ENCODE measurements around the gene GLRA3.

GLRA3 gene

DNA sequence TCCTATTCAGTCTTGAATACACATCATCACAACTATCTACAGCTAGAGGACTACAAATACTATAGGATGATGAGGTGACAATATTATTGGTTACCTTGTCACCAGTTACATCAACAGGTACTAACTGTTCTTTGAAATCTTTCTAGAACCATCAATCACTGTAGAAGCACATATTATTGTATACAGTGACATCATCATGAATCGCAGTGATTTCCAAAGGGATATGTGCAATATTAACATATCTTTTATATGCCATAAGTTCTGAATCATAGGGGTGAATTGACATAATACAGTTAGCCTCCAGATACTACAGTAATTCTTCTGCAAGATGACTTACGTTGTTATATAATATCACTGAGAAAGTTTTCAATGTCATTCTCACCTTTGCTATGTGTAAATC lies 201.6 kb downstream of the GLRA3 start:
- Histone ChIP-seq H3K36me3 (ENCODE audit: control insufficient read depth, insufficient read depth, low read length) (no peaks in the 10 kb centered on the region), H2AFZ (no peak overlapping the region), H3K9ac (no peak overlapping the region), H3K4me2 (ENCODE audit: low read length) (no peak overlapping the region), H3K27me3 (ENCODE audit: control insufficient read depth, insufficient read depth, low read length) (no peaks in the 10 kb centered on the region), H3K4me3 (ENCODE audit: low read depth, low read length) (no peak overlapping the region), H3K9me3 (ENCODE audit: control insufficient read depth, low read length) (no peaks in the 10 kb centered on the region), H3K27ac (no peak overlapping the region), H3K4me1 (no peaks in the 10 kb centered on the region), H3K79me2 (no peaks in the 10 kb centered on the region)
- TF ChIP-seq, protein P1, sequence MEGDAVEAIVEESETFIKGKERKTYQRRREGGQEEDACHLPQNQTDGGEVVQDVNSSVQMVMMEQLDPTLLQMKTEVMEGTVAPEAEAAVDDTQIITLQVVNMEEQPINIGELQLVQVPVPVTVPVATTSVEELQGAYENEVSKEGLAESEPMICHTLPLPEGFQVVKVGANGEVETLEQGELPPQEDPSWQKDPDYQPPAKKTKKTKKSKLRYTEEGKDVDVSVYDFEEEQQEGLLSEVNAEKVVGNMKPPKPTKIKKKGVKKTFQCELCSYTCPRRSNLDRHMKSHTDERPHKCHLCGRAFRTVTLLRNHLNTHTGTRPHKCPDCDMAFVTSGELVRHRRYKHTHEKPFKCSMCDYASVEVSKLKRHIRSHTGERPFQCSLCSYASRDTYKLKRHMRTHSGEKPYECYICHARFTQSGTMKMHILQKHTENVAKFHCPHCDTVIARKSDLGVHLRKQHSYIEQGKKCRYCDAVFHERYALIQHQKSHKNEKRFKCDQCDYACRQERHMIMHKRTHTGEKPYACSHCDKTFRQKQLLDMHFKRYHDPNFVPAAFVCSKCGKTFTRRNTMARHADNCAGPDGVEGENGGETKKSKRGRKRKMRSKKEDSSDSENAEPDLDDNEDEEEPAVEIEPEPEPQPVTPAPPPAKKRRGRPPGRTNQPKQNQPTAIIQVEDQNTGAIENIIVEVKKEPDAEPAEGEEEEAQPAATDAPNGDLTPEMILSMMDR (IDR thresholded peaks at IDR 0.05) = no peak

- H3K4me2 ChIP-seq (ENCODE audit: low read length) = no peak overlapping the region
- no peaks in the 10 kb centered on the region for H3K4me1 ChIP-seq
- H3K4me3 ChIP-seq (ENCODE audit: low read depth, low read length) = no peak overlapping the region
- no peak overlapping the region for H2AFZ ChIP-seq
- no peak overlapping the region for H3K9ac ChIP-seq
- H3K27ac ChIP-seq = no peak overlapping the region
- H3K79me2 ChIP-seq = no peaks in the 10 kb centered on the region
- TF ChIP-seq, protein P1 (IDR thresholded peaks at IDR 0.05) = no peak
- no peaks in the 10 kb centered on the region for H3K27me3 ChIP-seq (ENCODE audit: control insufficient read depth, insufficient read depth, low read length)
- no peaks in the 10 kb centered on the region for H3K9me3 ChIP-seq (ENCODE audit: control insufficient read depth, low read length)
- no peaks in the 10 kb centered on the region for H3K36me3 ChIP-seq (ENCODE audit: control insufficient read depth, insufficient read depth, low read length)
These were observed 202.6 kb downstream of the GLRA3 start for GRCh38 chr4:174626342-174627008.

GRCh38 chr4:174616661-174617060 lies 212.4 kb downstream of the GLRA3 start:
- H3K27ac ChIP-seq = no peak overlapping the region
- H2AFZ ChIP-seq = no peak overlapping the region
- no peak overlapping the region for H3K4me3 ChIP-seq (ENCODE audit: low read depth, low read length)
- H3K27me3 ChIP-seq (ENCODE audit: control insufficient read depth, insufficient read depth, low read length) = no peaks in the 10 kb centered on the region
- H3K79me2 ChIP-seq = no peaks in the 10 kb centered on the region
- no peaks in the 10 kb centered on the region for H3K9me3 ChIP-seq (ENCODE audit: control insufficient read depth, low read length)
- no peaks in the 10 kb centered on the region for H3K4me1 ChIP-seq
- H3K4me2 ChIP-seq (ENCODE audit: low read length) = no peak overlapping the region
- H3K36me3 ChIP-seq (ENCODE audit: control insufficient read depth, insufficient read depth, low read length) = no peaks in the 10 kb centered on the region
- H3K9ac ChIP-seq = no peak overlapping the region
- TF ChIP-seq, protein P1 (IDR thresholded peaks at IDR 0.05) = no peak

DNA sequence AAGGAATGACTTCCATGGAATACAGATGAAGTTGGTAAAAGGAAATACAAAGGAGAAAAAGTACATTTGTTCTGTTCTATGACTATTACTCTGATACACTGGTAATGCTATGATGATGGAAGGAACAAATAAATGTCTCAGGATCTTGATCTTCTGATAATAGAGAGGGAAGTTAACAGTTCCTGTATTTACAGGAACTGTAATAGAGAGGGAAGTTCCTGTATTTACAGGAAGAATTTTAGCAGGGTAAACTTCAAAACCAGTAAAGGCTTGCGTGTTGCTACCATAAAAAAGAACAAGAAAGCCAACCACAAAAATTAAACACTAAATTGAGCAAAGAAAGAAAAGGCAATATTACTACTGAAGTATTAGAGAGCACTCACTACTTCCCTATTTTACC lies 215.1 kb downstream of the GLRA3 start:
- H3K36me3 ChIP-seq (ENCODE audit: control insufficient read depth, insufficient read depth, low read length) = no peaks in the 10 kb centered on the region
- no peak overlapping the region for H2AFZ ChIP-seq
- no peak overlapping the region for H3K9ac ChIP-seq
- TF ChIP-seq, protein P1 (IDR thresholded peaks at IDR 0.05) = no peak
- H3K27me3 ChIP-seq (ENCODE audit: control insufficient read depth, insufficient read depth, low read length) = no peaks in the 10 kb centered on the region
- no peaks in the 10 kb centered on the region for H3K79me2 ChIP-seq
- H3K4me2 ChIP-seq (ENCODE audit: low read length) = no peak overlapping the region
- no peak overlapping the region for H3K4me3 ChIP-seq (ENCODE audit: low read depth, low read length)
- no peaks in the 10 kb centered on the region for H3K9me3 ChIP-seq (ENCODE audit: control insufficient read depth, low read length)
- H3K27ac ChIP-seq = no peak overlapping the region
- no peaks in the 10 kb centered on the region for H3K4me1 ChIP-seq

DNA sequence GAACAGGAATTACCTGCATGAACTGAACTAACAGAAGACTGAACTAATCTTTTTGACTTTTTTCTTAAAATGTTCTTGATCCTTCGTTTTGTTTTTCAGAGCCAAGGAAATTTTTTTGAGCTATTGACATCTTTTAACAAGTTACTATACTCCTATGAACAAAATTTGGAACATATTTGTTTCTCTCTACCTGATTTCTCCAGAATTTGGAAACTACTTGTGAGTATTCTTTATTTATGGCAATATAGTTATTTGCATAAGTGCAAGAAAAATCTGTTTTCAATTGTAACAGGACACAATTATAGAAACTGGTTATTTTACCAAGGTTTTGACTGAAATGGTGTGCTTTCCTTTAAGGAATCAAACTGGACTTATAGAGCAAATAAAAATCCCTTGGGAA lies 217.3 kb downstream of the GLRA3 start:
- Histone ChIP-seq H3K79me2 (no peaks in the 10 kb centered on the region), H2AFZ (no peak overlapping the region), H3K27ac (no peak overlapping the region), H3K9me3 (ENCODE audit: control insufficient read depth, low read length) (no peaks in the 10 kb centered on the region), H3K4me2 (ENCODE audit: low read length) (no peak overlapping the region), H3K36me3 (ENCODE audit: control insufficient read depth, insufficient read depth, low read length) (no peaks in the 10 kb centered on the region), H3K27me3 (ENCODE audit: control insufficient read depth, insufficient read depth, low read length) (no peaks in the 10 kb centered on the region), H3K4me3 (ENCODE audit: low read depth, low read length) (no peak overlapping the region), H3K9ac (no peak overlapping the region), H3K4me1 (no peaks in the 10 kb centered on the region)
- TF ChIP-seq, protein P1 (IDR thresholded peaks at IDR 0.05) = no peak

Data from parathyroid adenoma (tissue), 2 donors.